GM08714 (cell line): Measurements from ENCODE around the gene BEGAIN.
"Not testable (repeated sequence)": the region's sequence is repeated elsewhere in the genome, so short reads cannot be mapped to it uniquely, and the experiment has no call there.

Experiments used
- H3K4me3 ChIP-seq: fragments of 200-500 bp; sonication (Bioruptor generic); 2 replicates; pipeline ENCODE4 v1.5.1; 2014; ENCODE audit warnings: mild to moderate bottlenecking, low read length, inconsistent platforms
- ZNF274 ChIP-seq: IDR thresholded peaks from 2 replicates; pipeline ENCODE4 v1.6.1; 2012; ENCODE audit warnings: mild to moderate bottlenecking, low read depth, low read length

BEGAIN gene

GRCh38 chr14:100524233-100524932 is 62.8 kb downstream of the BEGAIN start:
- H3K4me3 ChIP-seq = no peak overlapping the region
- TF ChIP-seq ZNF274 = no peak

DNA sequence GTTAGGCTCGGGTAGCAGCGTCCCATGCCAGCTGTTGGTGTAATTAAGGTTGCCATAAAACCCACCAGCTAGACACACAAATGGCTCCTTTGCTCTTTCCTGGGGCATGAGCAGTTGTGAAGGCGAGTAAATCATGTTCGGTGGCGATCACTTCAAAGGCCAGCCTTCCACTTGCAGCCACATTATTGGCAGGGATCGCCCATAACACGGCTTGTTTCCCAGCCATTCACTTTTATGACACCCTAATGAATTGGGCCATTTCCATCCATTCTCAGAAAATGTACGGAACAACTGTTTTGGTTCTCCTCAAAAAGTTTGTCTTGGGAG is 63.4 kb downstream of the BEGAIN start:
- H3K4me3 ChIP-seq = no peak overlapping the region
- no peak for TF ChIP-seq ZNF274

- H3K4me3 ChIP-seq = no peak overlapping the region
- no peak for TF ChIP-seq ZNF274
Observed at GRCh38 chr14:100523131-100523842, 63.9 kb downstream of the BEGAIN start.

DNA sequence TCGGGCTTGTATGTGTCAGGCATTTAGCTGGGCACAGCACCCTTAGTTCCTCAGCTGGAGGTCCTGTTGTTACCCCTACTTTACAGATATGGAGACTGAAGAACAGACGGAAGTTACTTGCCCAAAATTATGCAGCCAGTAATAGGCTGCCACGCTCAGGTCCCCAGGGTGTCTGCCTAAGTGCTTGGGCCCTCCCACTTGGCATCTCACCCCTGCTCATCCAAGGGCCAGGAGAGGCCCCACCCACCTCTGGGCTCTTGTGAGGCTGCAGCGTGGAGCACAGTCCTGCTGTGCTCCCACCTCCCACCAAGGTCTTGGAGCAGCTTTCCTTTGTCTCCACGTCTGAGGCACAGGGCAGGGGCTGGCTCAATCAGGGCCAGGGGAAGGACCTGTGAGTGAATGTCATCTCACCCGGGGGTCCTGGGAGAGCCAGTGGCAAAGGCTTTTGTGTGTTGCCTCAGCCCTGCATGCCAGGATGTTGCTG is 64.6 kb downstream of the BEGAIN start:
- TF ChIP-seq ZNF274 = no peak
- H3K4me3 ChIP-seq = no peak overlapping the region

DNA sequence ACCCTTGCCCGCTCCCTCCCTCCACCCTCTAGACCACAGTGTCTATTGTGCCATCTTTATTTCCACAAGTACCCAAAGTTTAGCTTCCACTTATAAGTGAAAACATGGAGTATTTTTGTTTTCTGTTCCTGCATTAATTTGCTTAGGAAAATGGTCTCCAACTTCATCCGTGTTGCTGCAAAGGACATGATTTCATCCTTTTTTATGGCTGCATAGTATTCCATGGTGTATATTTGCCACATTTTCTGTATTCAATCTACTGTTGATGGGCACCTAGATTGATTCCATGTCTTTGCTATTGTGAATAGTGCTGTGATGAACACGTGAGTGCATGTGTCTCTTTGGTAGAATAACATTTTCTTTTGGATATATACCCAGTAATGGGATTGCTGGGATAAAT is 81.2 kb downstream of the BEGAIN start:
- H3K4me3 ChIP-seq = not testable (repeated sequence)

DNA sequence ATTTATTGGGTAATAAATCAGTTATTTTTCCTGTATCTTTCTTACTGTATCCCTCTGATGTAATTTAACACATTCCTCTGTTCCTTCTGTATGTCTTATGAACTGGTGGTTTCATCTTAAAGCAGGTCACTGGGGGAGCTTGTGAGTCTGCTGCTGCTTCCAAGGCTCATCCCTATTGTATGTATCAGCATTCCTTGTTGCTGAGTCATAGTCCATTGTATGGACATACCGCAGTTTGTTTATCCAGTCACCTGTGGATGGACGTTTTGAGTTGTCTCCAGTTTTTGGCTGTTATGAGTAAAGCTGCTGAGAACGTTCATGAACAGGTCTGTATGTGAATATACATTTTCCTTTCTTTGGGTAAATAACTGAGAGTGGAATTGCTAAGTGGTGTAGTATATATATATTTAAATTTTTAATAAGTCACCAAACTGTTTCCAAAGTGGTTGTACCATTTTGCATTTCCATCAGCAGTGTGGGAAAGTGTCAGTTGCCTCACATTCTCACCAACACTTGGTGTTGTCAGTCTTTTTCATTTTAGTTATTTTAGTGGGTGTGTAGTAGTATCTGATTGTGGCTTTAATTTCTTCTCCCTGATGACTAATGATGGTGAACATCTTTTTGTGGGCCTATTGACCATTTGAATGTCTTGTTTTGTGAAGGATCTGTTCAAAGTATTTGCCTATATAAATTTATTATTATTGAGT is 82.7 kb downstream of the BEGAIN start:
- H3K4me3 ChIP-seq = no peak overlapping the region
- TF ChIP-seq ZNF274 = no peak

DNA sequence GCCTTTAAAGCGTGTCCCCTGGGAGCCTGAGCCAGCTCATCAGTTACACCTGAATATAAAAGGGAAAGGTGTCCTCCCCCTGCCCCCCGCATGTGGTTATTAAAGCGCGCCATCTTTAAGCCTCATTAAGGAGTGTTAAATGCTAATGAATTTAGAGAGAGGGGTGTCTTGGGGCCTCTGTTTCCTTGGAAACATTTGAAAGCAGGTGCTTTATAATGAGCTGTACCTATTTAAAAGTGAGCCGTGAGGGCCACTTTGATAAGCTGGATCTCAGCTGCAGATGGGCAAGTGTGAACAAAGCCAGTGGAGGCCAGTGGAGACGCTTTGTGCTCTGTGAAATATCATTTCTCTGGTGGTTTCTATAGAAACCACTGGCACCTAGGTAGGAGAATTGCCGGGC is 84.0 kb downstream of the BEGAIN start:
- no peak overlapping the region for H3K4me3 ChIP-seq
- TF ChIP-seq ZNF274 = no peak

- no peak overlapping the region for H3K4me3 ChIP-seq
- no peak for TF ChIP-seq ZNF274
Observed at GRCh38 chr14:100502622-100503220, 84.5 kb downstream of the BEGAIN start.

DNA sequence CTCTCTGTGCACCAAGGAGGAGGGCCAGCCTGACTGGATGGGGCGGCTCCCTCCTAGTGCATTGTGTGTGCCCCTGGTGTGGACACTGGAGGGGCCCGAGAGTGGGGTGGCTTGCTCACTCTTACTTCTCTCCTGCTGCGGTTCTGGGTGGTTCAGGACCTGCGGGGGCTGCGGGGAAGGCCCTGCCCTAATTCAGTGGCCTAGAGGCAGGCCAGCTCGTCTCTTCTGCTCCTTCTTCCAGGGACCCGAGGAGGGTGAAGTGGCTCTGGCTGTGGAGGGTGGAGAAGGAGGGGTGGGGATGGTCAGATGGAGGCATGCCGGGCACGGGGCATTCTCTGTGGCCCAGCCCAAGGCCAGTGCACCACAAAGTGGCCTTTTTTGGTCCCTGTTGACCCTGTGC is 87.1 kb downstream of the BEGAIN start:
- no peak overlapping the region for H3K4me3 ChIP-seq
- TF ChIP-seq ZNF274 = no peak

DNA sequence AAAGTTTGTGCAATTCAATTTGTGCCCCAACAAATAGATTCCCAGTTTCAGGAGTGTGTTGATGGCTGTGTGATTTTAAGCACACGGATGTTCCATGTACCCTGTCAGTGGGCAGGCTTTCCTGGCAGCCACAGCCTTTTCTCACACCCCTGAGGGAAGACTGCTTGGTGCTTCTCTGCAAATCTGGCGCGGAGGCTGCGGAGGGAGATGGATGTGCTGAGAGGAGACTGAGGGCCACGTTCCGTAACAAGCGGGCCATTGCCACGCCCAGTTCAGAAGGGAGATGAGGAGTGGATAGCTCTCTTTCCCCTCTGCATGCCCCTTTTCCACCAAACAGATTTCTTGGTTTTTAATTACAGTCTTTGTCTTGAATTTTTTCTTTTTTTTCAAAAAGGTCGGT is 89.1 kb downstream of the BEGAIN start:
- no peak overlapping the region for H3K4me3 ChIP-seq
- TF ChIP-seq ZNF274 = no peak

GRCh38 chr14:100495917-100496316 is 91.3 kb downstream of the BEGAIN start:
- no peak for TF ChIP-seq ZNF274
- H3K4me3 ChIP-seq = no peak overlapping the region

GRCh38 chr14:100494645-100495044 is 92.6 kb downstream of the BEGAIN start:
- H3K4me3 ChIP-seq = no peak overlapping the region
- no peak for TF ChIP-seq ZNF274

DNA sequence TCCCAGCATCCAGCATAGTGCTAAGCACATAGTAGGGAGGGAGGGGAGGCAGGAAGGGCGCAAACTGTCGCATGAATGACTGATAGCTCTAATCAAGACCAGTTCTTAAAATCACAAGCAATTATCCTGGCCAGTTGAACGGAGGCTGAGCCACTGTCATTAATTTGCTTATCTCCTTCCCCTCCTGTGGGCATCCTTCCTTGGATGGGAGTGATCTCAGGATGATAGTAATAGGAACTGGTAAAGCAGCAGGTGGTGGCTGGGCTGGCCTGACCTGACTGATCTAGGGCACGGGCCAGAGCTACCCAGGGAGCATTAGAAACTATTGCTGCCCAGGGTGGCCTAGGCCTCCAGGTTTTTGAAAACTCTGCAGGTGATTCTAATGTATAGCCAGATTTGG is 97.0 kb downstream of the BEGAIN start:
- TF ChIP-seq ZNF274 = no peak

DNA sequence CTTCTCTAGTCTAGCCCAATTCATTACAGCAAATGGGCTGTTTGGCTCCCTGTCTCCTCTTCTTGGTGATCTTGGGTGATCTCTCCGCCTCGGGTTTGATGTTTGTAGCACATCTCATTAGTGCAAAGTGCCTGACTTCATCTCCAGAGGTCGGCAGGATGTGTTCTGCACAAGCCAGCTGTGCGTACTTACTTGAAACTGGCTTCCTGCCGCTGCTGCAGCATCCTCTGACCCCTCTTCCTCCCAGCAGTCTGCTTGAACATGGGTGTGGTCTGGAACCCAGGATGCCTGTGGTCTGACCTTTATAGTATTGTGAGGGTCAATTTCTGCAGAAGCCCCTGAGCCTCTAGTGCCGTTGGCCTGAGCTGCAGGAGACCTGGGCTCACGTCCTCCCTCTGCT is 99.2 kb downstream of the BEGAIN start:
- TF ChIP-seq ZNF274 = no peak
- no peak overlapping the region for H3K4me3 ChIP-seq

More for the DNA sequence above, 97.0 kb downstream of the BEGAIN start:
- no peak overlapping the region for H3K4me3 ChIP-seq

GRCh38 chr14:100487304-100487703 is 99.9 kb downstream of the BEGAIN start:
- H3K4me3 ChIP-seq = no peak overlapping the region

More at GRCh38 chr14:100487304-100487703, 99.9 kb downstream of the BEGAIN start:
- TF ChIP-seq ZNF274 = no peak
